Activated CD4-positive, alpha-beta memory T cell treated with anti-CD3 and anti-CD28 coated beads, Interleukin-2, amount 10 ng/mL, durations not matched to agents 7 days and 5 days (primary cell): ENCODE results near the gene KIF4B. TPM values are rescaled to one million over a fixed set of nuclear protein-coding genes. Genes with fewer than 3 reads are reported as not detected.
"Not testable (repeated sequence)": the region's sequence is repeated elsewhere in the genome, so short reads cannot be mapped to it uniquely, and the experiment has no call there.

Source experiments
- CTCF ChIA-PET: fragments of 350-600 bp; sonication (Branson Sonifier 250); formaldehyde crosslinking; loops from one replicate; lab custom pipeline; 2021; ENCODE audit warnings: antibody characterized with exemption, inconsistent platforms; lab: Charles Lee
- POLR2A ChIA-PET: fragments of 350-600 bp; sonication (Branson Sonifier 250); formaldehyde crosslinking; loops from one replicate; lab custom pipeline; 2021; ENCODE audit warnings: antibody characterized with exemption; lab: Charles Lee
- DNase-seq: peaks from one replicate; pipeline ENCODE4 v3.0.0-alpha.2; 2020
- H3K27ac Mint-ChIP-seq: one replicate; pipeline ENCODE4 v1.8.0; 2021; ENCODE audit warnings: mild to moderate bottlenecking, mixed read lengths
- H3K27me3 Mint-ChIP-seq: one replicate; pipeline ENCODE4 v1.8.0; 2021; ENCODE audit warnings: mixed read lengths
- H3K36me3 Mint-ChIP-seq: one replicate; pipeline ENCODE4 v1.8.0; 2021; ENCODE audit warnings: low read depth, mixed read lengths
- H3K4me1 Mint-ChIP-seq: one replicate; pipeline ENCODE4 v1.8.0; 2021; ENCODE audit warnings: mixed read lengths
- H3K4me3 Mint-ChIP-seq: one replicate; pipeline ENCODE4 v1.8.0; 2021; ENCODE audit warnings: mild to moderate bottlenecking, mixed read lengths
- H3K9me3 Mint-ChIP-seq: one replicate; pipeline ENCODE4 v1.8.0; 2021; ENCODE audit warnings: mixed read lengths
- total RNA-seq, 2 experiments: library from RNA; stranded (reverse); gene quantifications; one replicate each; pipeline ENCODE4 v1.2.3, GENCODE V29; 2021

The KIF4B gene
- total RNA-seq, 2 experiments from 2014 or later: not detected

GRCh38 chr5:154984946-154985516, 28.5 kb upstream of the KIF4B start:
- no peaks in the 10 kb centered on the region for H3K36me3 Mint-ChIP-seq
- CTCF ChIA-PET: interaction anchor here (0.5 kb wide), 1 partner anchor 69 kb away, joined by 3 read pairs; no protein-coding TSS in a partner anchor

DNA sequence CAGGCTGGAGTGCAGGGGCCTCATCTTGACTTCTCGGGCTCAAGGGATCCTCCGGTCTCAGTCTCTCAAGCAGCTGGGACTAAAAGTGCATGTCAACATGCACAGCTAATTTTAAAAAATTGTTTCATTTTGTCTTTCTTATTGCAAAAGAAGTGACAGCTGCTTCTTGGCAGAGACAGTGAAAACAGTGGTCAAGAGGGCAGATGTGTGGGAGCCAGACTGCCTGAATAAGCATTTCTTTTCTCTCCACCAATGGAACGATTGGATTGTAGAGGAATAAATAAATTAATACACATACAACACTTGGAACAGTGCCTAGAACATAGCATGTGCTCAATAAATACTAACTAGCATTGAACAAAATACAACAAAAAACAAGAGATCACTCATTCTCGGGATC, 27.4 kb upstream of the KIF4B start:
- Mint-ChIP-seq H3K4me1 (no peaks in the 10 kb centered on the region), H3K36me3 (no peaks in the 10 kb centered on the region), H3K27ac (no peak overlapping the region), H3K27me3 (peaks cover 10% of the 10 kb centered on the region), H3K4me3 (no peak overlapping the region), H3K9me3 (no peaks in the 10 kb centered on the region)
- DNase-seq: no peak
- ChIA-PET CTCF (no interaction called here), POLR2A (no interaction called here)

More at GRCh38 chr5:154984946-154985516, 28.5 kb upstream of the KIF4B start:
- Mint-ChIP-seq H3K9me3 (no peaks in the 10 kb centered on the region), H3K4me1 (no peaks in the 10 kb centered on the region), H3K27me3 (peaks cover 10% of the 10 kb centered on the region), H3K4me3 (no peak overlapping the region), H3K27ac (no peak overlapping the region)
- no peak for DNase-seq
- POLR2A ChIA-PET: no interaction called here

DNA sequence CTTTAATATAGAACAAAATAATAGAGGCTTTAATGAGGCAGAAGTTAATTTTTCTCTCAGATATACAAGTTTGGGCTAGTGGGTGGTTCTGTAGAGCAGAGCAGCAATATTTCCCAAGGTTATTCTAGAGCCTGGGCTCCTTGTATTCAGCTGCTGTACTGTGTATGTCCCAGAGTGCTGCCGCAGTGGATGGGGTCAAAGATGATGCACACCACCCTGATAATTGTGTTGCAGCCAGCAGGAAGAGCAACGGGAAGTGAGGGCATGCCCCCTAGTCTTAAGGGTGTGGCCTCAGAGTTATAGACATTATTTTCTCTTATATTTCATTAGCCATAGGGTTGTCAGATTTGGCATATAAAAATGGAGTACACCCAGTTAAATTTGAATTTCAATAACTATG, 23.9 kb upstream of the KIF4B start:
- no peaks in the 10 kb centered on the region for H3K36me3 Mint-ChIP-seq
- no peak overlapping the region for H3K27ac Mint-ChIP-seq
- H3K4me1 Mint-ChIP-seq: no peaks in the 10 kb centered on the region
- H3K4me3 Mint-ChIP-seq: no peak overlapping the region
- peaks cover 4% of the 10 kb centered on the region for H3K27me3 Mint-ChIP-seq
- ChIA-PET POLR2A (interaction anchor here (0.8 kb wide), 1 partner anchor 14 kb away, joined by 3 read pairs; no protein-coding TSS in a partner anchor), CTCF (no interaction called here)
- DNase-seq: no peak
- H3K9me3 Mint-ChIP-seq: no peaks in the 10 kb centered on the region

GRCh38 chr5:154993461-154993860, 20.1 kb upstream of the KIF4B start:
- ChIA-PET POLR2A (no interaction called here), CTCF (no interaction called here)
- peaks cover 2% of the 10 kb centered on the region for H3K27me3 Mint-ChIP-seq

DNA sequence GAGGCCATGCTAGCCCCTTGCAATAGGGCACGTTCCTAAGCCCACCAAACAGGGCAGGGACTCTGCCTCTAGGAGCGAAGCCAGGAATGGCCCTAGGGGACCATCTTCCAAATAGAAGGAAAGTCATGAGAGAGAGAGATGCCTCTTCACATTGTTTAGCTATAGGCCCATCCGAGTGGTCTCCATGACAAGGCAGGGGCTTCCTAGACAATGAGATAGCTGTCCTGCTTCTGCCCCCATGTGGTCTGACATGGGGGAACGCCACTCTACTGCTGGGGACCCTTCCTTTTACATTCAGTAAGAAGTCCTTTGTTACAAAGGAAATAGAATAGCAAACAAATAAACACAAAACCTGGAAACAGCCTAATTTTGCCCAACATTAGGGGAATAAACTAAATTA, 17.9 kb upstream of the KIF4B start:
- Mint-ChIP-seq H3K27ac (no peak overlapping the region), H3K36me3 (no peaks in the 10 kb centered on the region), H3K27me3 (peaks cover 11% of the 10 kb centered on the region), H3K9me3 (no peaks in the 10 kb centered on the region), H3K4me1 (peaks cover 4% of the 10 kb centered on the region), H3K4me3 (no peak overlapping the region)
- ChIA-PET POLR2A (no interaction called here), CTCF (no interaction called here)
- no peak for DNase-seq

More at GRCh38 chr5:154993461-154993860, 20.1 kb upstream of the KIF4B start:
- H3K4me3 Mint-ChIP-seq: no peak overlapping the region
- no peaks in the 10 kb centered on the region for H3K9me3 Mint-ChIP-seq
- H3K4me1 Mint-ChIP-seq: no peaks in the 10 kb centered on the region
- H3K27ac Mint-ChIP-seq: no peak overlapping the region
- no peak for DNase-seq
- no peaks in the 10 kb centered on the region for H3K36me3 Mint-ChIP-seq

DNA sequence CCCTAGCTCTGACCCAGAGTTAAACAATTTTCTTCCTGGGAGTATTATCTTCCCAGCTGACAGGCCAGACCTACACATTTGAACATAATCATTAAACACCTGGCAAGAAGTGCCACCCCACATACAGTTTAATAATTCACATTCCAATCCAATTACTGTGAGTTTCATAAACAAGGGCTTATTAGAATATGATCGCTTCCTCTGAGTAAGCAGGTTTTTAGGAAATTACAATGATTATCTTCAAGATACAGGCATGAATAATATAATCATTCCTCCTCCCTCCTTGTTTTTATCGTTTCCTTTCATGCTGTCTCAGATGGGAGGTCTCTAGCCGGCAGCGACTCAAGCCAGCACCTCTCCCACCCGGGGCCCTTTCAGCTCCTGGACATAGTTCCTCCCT, 15.8 kb upstream of the KIF4B start:
- CTCF ChIA-PET: no interaction called here

DNA sequence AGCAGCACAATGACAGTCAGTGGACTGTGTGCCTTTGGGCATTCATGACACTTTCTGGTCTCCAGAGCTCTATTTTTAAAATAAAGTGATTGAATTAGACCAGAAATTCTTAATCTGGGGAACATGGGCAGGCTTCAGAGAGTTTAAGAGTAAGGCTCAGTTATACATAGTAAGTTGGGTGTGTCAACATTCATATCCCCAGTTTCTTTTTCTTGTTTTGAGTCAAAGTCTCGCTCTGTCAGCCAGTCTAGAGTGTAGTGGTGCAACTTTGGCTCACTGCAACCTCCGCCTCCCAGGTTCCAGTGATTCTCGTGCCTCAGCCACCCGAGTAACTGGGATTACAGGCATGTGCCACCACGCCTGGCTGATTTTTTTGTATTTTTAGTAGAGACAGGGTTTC, 13.7 kb upstream of the KIF4B start:
- peaks cover 4% of the 10 kb centered on the region for H3K4me1 Mint-ChIP-seq
- peaks cover 13% of the 10 kb centered on the region for H3K27me3 Mint-ChIP-seq
- ChIA-PET CTCF (no interaction called here), POLR2A (no interaction called here)
- H3K36me3 Mint-ChIP-seq: no peaks in the 10 kb centered on the region
- no peak overlapping the region for H3K4me3 Mint-ChIP-seq
- H3K27ac Mint-ChIP-seq: no peak overlapping the region
- no peaks in the 10 kb centered on the region for H3K9me3 Mint-ChIP-seq
- DNase-seq: no peak

More for the DNA sequence above, 15.8 kb upstream of the KIF4B start:
- H3K4me1 Mint-ChIP-seq: peaks cover 4% of the 10 kb centered on the region
- no peaks in the 10 kb centered on the region for H3K9me3 Mint-ChIP-seq
- POLR2A ChIA-PET: no interaction called here
- H3K4me3 Mint-ChIP-seq: no peak overlapping the region
- peaks cover 13% of the 10 kb centered on the region for H3K27me3 Mint-ChIP-seq
- H3K27ac Mint-ChIP-seq: no peak overlapping the region
- DNase-seq: no peak
- H3K36me3 Mint-ChIP-seq: no peaks in the 10 kb centered on the region

DNA sequence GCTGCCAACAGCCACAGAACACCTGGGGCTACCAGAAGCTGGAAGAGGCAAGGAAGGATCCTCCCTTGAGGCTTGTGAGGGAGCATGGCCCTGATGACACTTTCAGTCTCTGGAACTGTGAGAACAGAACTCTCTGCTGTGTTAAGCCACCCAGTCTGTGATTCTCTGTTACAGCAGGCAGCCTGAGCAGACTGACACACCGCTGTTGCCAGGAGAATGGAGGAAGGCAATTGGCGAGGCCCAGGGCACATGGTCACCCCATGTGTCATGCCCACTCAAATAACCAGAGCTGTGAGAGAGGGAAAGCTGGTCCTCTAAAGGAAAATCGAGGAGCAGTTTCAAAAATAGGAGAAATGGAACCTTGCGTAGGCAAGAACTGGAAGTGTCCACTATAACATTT, 12.0 kb upstream of the KIF4B start:
- DNase-seq: no peak
- H3K27me3 Mint-ChIP-seq: peaks cover 15% of the 10 kb centered on the region
- H3K4me1 Mint-ChIP-seq: peaks cover 4% of the 10 kb centered on the region
- H3K27ac Mint-ChIP-seq: no peak overlapping the region
- ChIA-PET CTCF (no interaction called here), POLR2A (no interaction called here)
- no peaks in the 10 kb centered on the region for H3K36me3 Mint-ChIP-seq
- H3K4me3 Mint-ChIP-seq: no peak overlapping the region
- no peaks in the 10 kb centered on the region for H3K9me3 Mint-ChIP-seq

DNA sequence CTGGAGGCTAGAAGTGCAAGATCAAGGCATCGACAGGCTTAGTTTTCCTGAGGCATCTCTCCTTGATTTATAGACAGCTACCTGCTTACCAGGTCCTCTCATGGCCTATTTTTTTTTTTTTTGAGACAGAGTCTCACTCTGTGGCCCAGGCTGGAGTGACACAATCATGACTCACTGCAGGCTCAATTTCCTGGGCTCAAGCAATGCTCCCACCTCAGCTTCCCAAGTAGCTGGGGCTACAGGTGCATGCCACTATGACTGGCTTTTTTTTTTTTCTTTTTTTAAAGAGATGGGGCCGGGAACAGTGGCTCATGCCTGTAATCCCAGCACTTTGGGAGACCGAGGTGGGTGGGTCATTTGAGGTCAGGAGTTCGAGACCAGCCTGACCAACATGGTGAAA, 10.8 kb upstream of the KIF4B start:
- CTCF ChIA-PET: interaction anchor here (0.7 to 1.5 kb wide), 2 partner anchors 57 to 353 kb away, joined by 3 to 4 read pairs; no protein-coding TSS in a partner anchor
- H3K36me3 Mint-ChIP-seq, H3K9me3 Mint-ChIP-seq, H3K27ac Mint-ChIP-seq, H3K4me1 Mint-ChIP-seq, H3K4me3 Mint-ChIP-seq, DNase-seq, POLR2A ChIA-PET: not testable (repeated sequence)
- H3K27me3 Mint-ChIP-seq: peaks cover 15% of the 10 kb centered on the region

DNA sequence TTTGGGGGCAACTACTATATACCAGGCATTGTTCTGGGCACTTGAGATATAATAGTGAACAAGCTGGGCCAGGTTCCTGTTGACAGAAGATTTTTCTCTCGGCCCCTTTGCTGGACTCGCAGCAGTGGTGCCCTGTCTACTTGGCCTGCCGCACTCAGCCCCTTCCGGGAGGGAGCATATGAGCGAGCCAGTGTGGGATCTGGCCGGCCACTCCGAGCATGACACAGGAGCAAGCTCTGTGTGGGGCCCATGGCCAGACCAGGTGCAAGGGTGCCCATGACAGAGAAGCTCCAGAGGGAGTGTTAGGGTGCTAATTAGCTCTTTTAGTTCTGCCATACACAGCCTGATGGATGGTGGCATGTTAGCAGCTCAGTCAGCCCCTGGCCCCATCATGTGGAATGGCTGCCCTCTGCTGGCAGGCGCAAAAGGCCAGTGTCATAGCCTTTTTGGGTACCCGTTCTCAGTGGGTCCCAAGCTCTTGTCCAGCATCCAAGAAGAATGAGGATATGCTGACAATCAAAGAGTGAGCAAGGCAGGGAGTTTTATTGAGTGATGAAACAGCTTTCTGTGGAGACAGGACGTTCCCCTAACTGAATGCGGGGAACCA, 9.3 kb upstream of the KIF4B start:
- peaks cover 7% of the 10 kb centered on the region for H3K27me3 Mint-ChIP-seq
- POLR2A ChIA-PET: no interaction called here

DNA sequence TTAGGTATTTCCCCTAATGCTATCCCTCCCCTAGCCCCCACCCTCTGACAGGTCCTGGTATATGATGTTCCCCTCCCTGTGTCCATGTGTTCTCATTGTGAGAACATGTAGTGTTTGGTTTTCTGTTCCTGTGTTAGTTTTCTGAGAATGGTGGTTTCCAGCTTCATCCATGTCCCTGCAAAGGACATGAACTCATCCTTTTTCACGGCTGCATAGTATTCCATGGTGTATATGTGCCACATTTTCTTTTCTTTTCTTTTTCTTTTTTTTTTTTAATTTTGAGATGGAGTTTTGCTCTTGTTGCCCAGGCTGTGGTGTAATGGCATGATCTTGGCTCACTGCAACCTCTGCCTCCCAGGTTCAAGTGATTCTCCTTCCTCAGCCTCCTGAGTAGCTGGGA, 7.3 kb upstream of the KIF4B start:
- H3K27me3 Mint-ChIP-seq, H3K9me3 Mint-ChIP-seq, H3K36me3 Mint-ChIP-seq, H3K4me1 Mint-ChIP-seq, H3K27ac Mint-ChIP-seq, CTCF ChIA-PET, H3K4me3 Mint-ChIP-seq, POLR2A ChIA-PET, DNase-seq: not testable (repeated sequence)

More for the DNA sequence above, 9.3 kb upstream of the KIF4B start:
- H3K9me3 Mint-ChIP-seq: no peaks in the 10 kb centered on the region
- CTCF ChIA-PET: interaction anchor here (0.5 to 1.2 kb wide), 8 partner anchors 15 to 354 kb away, joined by 3 to 7 read pairs (median 4); no protein-coding TSS in a partner anchor
- no peaks in the 10 kb centered on the region for H3K36me3 Mint-ChIP-seq
- H3K4me1 Mint-ChIP-seq: peaks cover 4% of the 10 kb centered on the region
- no peak overlapping the region for H3K27ac Mint-ChIP-seq
- DNase-seq: peak; percentile 39
- H3K4me3 Mint-ChIP-seq: no peak overlapping the region

- Mint-ChIP-seq H3K9me3 (no peaks in the 10 kb centered on the region), H3K27me3 (peaks cover 19% of the 10 kb centered on the region), H3K27ac (no peak overlapping the region), H3K4me3 (no peak overlapping the region), H3K4me1 (no peaks in the 10 kb centered on the region), H3K36me3 (no peaks in the 10 kb centered on the region)
- ChIA-PET POLR2A (no interaction called here), CTCF (no interaction called here)
- no peak for DNase-seq
Observed at GRCh38 chr5:155008669-155009068, 4.9 kb upstream of the KIF4B start.

- peaks cover 16% of the 10 kb centered on the region for H3K4me1 Mint-ChIP-seq
- ChIA-PET POLR2A (no interaction called here), CTCF (no interaction called here)
- H3K9me3 Mint-ChIP-seq: no peaks in the 10 kb centered on the region
- no peaks in the 10 kb centered on the region for H3K36me3 Mint-ChIP-seq
- no peak overlapping the region for H3K4me3 Mint-ChIP-seq
- no peak overlapping the region for H3K27ac Mint-ChIP-seq
- DNase-seq: no peak
- H3K27me3 Mint-ChIP-seq: peaks cover 20% of the 10 kb centered on the region
Observed at GRCh38 chr5:155010881-155011280, 2.7 kb upstream of the KIF4B start.

DNA sequence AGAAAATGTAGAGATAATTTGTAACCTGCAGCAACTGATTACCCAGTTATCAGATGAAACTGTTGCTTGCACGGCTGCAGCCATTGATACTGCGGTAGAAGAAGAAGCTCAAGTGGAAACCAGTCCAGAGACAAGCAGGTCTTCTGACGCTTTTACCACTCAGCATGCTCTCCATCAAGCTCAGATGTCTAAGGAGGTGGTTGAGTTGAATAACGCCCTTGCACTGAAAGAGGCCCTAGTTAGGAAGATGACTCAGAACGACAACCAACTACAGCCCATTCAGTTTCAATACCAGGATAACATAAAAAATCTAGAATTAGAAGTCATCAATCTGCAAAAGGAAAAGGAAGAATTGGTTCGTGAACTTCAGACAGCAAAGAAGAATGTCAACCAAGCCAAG, 1.7 kb downstream of the KIF4B start:
- Mint-ChIP-seq H3K27ac (no peak overlapping the region), H3K9me3 (no peaks in the 10 kb centered on the region), H3K4me3 (no peak overlapping the region), H3K36me3 (no peaks in the 10 kb centered on the region), H3K27me3 (peaks cover 20% of the 10 kb centered on the region), H3K4me1 (peaks cover 22% of the 10 kb centered on the region)
- POLR2A ChIA-PET: no interaction called here
- CTCF ChIA-PET: no interaction called here
- no peak for DNase-seq
